Heart left ventricle (tissue), 13 donors: Measurements from ENCODE around the gene ZNF681.

Experiments used
- POLR2A ChIP-seq, 2 donors: fragments of 450-650 bp; IDR thresholded peaks; one replicate each; pipeline ENCODE4 v1.6.1; 2017; ENCODE audit warnings: antibody characterized with exemption in 2 of 2, mild to moderate bottlenecking in 2 of 2, moderate library complexity in 2 of 2
- TF ChIP-seq, protein P1 (sequence below), 12 donors: fragments of 200-600 bp; sonication (generic) in 4 of 12; IDR thresholded peaks; one replicate each; pipeline versions ENCODE4 v1.5.0 to v1.8.0; 2018 to 2022; ENCODE audit warnings: antibody characterized with exemption in 12 of 12, mild to moderate bottlenecking in 5 of 12
- donor health status: ischemic (EF 13 %, LVEDD 7.1; RV severe dilation, severe dysfunction).
- donor health status: DM: no; HTN: yes; CAD: no.
- donor health status: DM: no; HTN: no; CAD: no.
- donor health status: ischemic (EF 25% LVEDD 6.9; RV normal size, moderate dysfunction).
- donor health status: ischemic (EF 25% LVEDD 5.7; RV mildly dilated, moderate dysfunction).
- donor health status: ischemic (EF 35%, LVEDD 5.7; RV mildly dilated, moderate dysfunction).
- donor health status: nonischemic (EF 11% LVEDD 7.7; RV severe dilation, severe dysfunction).
- donor health status: DM: yes; HTN: yes; CAD: no.
- donor health status: PGD.
- donor health status: ischemic (EF 29% LVEDD 5.4; RV normal size, mild dysfunction).
- donor health status: nonischemic (EF 23%, LVEDD 6.1; RV moderate dilation, normal function).

DNA sequence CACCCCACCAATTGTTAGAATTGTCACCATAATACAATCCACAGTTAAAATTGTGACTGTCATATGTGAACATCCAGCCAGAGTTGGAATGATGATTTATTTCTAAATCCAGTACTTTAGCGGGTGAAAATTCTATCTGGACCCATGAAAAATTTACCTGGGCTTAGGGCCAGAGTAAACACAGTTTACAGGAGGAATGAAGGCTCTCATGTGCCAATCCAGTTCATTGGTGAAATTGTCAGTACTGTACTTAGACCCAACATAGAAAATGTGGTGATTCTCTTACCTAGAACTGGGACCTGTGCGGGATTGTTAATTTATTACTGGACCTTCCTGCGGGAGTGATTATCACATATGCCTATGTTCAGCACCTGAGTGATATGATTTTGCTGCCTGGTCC is 27.3 kb upstream of the ZNF681 start:
- TF ChIP-seq, protein P1, sequence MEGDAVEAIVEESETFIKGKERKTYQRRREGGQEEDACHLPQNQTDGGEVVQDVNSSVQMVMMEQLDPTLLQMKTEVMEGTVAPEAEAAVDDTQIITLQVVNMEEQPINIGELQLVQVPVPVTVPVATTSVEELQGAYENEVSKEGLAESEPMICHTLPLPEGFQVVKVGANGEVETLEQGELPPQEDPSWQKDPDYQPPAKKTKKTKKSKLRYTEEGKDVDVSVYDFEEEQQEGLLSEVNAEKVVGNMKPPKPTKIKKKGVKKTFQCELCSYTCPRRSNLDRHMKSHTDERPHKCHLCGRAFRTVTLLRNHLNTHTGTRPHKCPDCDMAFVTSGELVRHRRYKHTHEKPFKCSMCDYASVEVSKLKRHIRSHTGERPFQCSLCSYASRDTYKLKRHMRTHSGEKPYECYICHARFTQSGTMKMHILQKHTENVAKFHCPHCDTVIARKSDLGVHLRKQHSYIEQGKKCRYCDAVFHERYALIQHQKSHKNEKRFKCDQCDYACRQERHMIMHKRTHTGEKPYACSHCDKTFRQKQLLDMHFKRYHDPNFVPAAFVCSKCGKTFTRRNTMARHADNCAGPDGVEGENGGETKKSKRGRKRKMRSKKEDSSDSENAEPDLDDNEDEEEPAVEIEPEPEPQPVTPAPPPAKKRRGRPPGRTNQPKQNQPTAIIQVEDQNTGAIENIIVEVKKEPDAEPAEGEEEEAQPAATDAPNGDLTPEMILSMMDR (IDR thresholded peaks at IDR 0.05): no peak
- TF ChIP-seq POLR2A (IDR thresholded peaks at IDR 0.05): no peak
